Measurements from ENCODE around the gene FOXO6.

Gene FOXO6

DNA sequence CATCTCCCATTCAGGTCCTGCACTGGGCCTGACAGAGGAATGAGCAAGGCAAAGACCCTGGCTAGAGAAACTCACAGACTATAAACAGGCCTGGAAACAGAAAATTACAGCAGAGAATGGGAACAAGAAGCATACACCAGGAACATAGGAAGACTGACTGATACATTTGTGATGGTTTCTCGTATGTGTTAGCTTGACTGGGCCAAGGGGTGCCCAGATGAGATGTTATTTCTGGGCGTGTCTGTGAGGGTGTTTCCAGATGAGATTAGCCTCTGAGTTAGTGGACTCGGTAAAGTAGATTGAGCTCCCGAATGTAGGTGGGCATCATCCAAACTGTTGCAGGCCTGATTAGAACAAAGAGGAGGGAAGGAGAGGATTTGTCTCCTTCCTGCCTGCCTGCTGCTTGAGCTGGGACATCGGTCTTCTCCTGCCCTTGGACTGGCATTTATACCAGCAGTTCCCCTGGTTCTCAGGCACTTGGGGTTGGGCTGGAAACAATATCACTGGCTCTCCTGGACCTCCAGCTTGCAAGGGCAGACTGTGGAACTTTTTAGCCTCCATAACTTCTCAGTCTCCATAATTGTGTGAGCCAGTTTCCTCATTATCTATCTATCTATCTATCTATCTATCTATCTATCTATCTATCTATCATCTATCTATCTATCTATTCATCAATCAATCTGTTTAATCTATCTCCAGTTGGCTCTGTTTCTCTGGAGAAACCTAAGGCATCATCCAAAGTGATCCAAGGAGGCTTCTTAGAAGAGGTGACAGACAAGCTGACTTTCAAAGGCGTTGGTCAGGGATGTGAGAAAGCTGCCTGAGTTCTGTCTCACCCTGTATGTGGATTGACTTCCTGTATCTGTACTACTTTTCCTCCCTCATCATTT is 9.7 kb upstream of the FOXO6 start:
- no peak for DNase-seq (ENCODE audit: low spot score)

- no peak for DNase-seq (ENCODE audit: low spot score)
Measured at GRCh38 chr1:41353744-41354143, 7.5 kb upstream of the FOXO6 start.

DNA sequence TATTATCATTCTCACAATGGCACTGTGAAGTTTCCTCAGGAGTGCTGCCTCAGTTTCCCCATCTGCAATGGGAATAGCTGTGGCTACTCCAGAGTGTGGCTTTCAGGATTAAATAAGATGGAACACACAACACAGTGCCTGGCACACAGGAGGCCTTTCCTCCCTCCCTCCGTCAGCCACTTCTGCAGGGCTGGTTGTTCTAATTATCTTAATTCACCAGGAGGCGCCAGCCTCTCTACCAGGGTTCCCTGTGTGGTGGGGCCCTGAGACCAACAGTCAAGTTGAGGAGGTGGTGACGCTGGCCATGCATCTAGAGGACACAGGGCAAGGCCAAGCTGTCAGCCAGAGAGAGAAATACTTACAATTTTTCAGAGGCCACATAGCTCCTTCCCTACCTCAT is 6.3 kb upstream of the FOXO6 start:
- DNase-seq (ENCODE audit: low spot score) = no peak

GRCh38 chr1:41355356-41355755 is 5.9 kb upstream of the FOXO6 start:
- DNase-seq (ENCODE audit: low spot score) = no peak

GRCh38 chr1:41355761-41356160 is 5.5 kb upstream of the FOXO6 start:
- no peak for DNase-seq (ENCODE audit: low spot score)

GRCh38 chr1:41356752-41357151 is 4.5 kb upstream of the FOXO6 start:
- no peak for DNase-seq (ENCODE audit: low spot score)

- no peak for DNase-seq (ENCODE audit: low spot score)
Measured at GRCh38 chr1:41357451-41358101, 3.7 kb upstream of the FOXO6 start.

DNA sequence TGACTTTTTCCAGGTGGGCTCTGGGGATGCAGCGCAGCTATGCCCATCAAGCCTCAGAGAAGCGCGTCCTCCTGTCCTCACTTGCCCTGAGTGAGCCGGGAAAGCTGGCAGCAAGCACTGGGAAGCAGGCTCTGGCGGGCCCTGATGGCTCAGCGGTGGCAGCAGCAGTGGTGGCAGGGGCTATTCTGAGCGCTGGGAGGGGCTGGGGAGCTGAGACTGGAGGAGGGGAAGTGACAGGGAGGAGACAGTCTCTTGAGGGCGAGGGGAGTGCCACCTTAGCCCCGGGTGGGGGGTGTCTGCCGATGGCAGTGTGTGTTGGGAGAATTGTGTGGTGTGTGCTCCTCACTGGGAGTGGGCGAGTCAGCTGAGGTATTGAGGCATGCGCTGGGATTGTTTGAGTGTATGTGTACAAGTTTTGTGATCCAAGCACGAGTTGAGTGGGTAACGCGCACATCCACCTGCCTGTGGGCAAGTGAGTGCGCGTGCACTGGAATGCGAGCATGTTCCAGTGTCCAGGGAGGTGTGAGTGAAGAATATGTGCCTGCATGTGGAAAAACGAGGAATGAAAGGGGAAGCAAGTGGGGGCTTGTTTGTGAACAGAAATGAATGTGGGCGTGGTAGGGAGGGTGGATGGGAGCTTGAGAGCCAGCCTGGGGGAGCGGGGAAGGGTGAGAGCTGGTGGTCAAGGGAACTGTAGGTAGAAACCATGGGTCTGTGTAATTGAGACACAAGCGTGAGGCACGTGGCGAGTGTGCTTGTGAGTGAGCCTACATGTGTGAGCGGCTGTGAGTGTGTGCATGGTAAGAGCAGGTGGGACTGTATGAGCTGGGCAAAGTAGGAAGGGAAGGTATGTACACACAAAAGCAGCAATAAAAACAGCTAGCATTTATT is 2.9 kb upstream of the FOXO6 start:
- no peak for DNase-seq (ENCODE audit: low spot score)

DNA sequence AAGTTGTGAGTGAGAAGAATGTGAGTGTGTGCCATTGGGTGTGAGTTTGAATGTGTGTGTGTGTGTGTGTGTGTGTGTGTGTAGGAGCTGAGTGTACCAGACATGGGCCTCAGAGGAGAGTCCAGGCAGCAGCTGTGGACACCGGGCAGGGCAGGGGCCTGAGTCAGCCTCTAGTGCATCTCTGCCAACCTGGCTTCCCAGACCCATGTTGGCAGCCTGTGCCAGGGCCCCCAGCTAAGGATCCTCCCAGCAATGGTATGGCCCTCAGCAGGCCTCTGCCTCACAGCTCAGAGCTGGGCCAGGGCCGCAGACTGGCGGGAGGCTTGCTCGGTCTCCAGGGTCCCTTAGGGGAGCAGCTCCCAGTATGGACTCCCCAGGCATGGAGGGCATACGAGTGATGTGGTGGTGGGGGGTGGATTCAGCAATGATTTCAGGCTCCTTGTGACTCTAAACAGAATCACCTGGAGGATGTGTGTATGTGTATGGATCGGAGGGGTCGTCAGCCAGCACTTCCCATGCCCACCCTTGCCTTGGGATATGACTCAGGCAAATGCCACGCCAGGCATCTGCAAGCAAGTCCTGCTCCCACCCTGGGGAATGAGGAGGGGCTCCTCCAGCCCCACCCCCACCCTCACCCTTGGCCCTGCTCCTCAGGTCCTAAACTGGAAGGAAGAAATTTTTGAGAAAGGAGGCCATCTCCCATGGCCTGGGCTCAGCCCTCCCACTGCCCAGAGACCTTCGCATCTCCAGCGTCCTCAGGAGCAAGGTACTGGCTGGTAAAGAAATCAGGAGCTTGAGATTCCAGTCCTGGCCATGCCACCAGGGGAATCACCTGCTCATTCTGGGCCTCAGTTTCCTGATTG is 1.8 kb upstream of the FOXO6 start:
- no peak for DNase-seq (ENCODE audit: low spot score)

DNA sequence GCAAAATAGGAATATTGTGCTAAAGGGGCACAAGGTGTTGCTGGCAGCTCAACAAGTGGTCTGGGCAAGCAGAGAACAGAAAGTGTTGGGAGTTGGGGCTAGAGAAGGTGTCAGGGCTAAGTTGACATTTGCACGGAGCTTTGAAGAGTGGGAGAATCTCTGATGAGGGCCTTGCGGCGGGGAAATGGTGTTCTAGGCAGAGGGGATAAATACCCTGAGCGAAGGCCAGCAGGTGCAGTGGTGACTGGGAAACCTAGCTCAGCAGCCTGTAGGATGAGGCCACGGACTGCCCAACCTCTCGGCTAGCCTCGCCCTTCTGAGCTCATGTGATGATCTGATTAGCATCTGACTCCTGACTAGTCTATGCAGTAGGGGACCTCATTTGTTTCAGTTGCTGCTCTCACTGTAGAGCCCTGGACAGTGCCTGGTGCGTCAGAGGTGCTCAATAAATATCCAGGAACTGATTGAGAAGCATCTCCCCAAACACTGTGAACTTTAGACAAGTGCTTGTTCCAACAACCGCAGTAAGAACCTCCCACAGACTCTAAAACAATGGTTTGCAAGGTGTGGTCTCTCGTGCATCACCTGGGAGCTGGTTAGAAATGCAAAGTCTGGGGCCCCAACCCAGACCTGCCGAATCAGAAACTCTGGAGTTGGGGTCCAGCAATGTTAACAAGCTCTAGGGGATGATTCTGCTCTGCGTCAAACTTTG is 1.0 kb upstream of the FOXO6 start:
- DNase-seq (ENCODE audit: low spot score) = no peak

GRCh38 chr1:41361495-41362356 is 492 bp downstream of the FOXO6 start:
- DNase-seq (ENCODE audit: low spot score) = peak; percentile 17

DNA sequence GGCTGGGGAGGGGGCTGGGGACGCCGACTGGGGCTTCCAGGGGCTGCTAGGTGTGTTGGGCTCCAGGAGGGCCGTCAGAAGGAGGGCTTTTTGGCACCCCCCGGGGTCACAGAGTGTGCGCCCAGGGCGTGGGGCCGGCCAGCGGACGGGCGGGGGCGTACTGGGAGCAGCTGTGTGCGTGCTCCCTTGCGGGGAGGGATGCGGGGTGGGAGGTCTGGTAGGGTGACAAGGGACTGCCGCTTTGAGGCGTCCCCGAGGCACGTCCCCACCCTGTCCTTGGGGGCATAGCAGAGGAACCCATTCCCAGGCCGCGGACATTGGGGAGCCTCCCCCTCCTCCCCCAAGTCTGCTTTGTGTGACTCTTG is 1.1 kb downstream of the FOXO6 start:
- DNase-seq (ENCODE audit: low spot score) = no peak

DNA sequence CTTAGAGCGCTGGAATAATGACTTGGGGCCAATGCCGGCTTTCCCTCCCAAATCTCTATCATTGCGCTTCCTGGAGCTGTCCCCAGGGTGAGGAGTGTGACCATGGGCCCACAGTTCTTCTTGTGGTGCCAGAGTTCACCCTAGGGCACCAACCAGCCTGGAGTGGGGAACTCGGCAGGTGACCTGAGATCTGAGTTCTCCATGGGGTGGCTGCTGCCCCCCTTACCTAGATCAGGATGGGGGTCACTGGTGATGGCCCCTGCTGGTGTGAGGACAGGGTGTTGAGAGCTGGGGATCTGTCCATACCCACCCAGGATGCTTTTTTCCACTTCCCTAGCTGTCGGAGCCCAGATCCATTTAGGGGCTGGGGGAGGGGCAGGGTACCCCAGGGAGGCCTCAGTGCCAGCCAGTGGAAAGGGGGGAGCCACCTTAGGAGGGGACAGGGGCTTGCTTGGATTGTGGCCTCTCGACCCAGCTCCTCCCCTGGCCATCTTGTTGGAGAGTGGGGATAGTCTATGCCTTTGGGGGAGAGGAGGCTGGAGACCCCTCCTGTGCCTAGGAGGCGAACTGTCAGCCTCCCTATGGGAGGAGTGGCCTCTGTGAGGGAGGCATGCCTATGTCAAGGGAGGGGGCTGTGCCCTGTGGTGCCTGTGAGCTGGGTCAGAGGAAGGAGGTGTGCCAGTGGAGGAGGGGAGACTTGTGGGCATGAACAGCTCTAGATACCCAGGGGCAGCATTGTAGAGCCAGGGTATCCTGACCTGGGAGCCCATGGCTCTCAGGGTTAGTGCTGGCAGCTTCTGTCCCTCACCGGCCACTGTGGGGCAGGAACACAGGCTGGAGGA is 1.7 kb downstream of the FOXO6 start:
- DNase-seq (ENCODE audit: low spot score) = no peak

DNA sequence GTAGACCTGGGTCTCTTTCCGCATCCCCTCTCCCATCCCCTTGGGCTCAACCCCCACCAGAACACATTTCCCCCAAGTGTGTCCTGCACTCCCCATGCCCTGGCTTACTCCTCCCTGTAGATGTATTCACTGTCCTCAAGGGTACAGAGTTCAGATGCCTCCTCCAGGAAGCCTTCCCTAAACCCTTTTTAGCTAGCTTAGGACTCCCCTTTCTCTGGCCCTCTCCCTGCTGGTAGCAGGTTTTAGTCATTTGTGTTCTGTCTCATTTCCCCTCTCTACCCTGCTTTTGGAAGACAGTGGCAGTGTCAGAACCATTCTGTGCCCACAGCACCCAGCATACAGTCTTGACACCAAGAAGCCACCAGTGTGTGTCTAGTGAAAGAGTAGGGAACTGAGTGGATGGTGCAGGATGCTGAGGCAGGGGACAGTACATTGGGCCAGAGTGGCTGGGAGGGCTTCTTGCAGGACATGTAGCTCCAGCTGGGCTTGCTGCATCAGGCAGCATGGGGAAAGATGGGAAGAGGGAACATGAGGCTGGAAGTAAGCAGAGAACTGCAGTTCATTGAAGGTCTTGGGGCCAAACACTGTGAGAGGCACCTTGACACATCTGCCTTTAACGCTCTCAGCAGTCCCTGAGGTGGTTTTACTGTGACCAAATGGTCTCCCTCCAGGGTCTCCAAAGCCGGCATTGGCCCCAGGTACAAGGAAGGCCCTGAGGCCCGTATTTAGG is 2.5 kb downstream of the FOXO6 start:
- DNase-seq (ENCODE audit: low spot score) = no peak

- no peak for DNase-seq (ENCODE audit: low spot score)
Measured at GRCh38 chr1:41364442-41365319, 3.4 kb downstream of the FOXO6 start.

- DNase-seq (ENCODE audit: low spot score) = no peak
Measured at GRCh38 chr1:41365320-41365633, 4.0 kb downstream of the FOXO6 start.

GRCh38 chr1:41365772-41366454 is 4.7 kb downstream of the FOXO6 start:
- peak; percentile 23 for DNase-seq (ENCODE audit: low spot score)

Data from CD4-positive, alpha-beta T cell treated with Interleukin-15 for 4 hours (primary cell).